GM12865 (cell line): ENCODE measurements around the gene MEIS2.
A peak's percentile ranks its signal among the peaks of the same experiment; 100 is the strongest.

ENCODE experiments used
- DNase-seq: peaks from one replicate; pipeline ENCODE4 v3.0.0; 2010; ENCODE audit warnings: low read depth
- H3K4me3 ChIP-seq: 2 replicates; pipeline ENCODE4 v1.5.1; 2011; ENCODE audit warnings: mild to moderate bottlenecking, low read depth, low read length, control low read depth
- CTCF ChIP-seq: IDR thresholded peaks from 2 replicates; pipeline ENCODE4 v1.5.1; 2011; ENCODE audit warnings: low read length, control low read depth, low read depth, inconsistent platforms; ENCODE audit not compliant: insufficient read depth; ENCODE audit errors: missing control alignments

MEIS2 gene

GRCh38 chr15:36888011-36888992 lies 212.0 kb downstream of the MEIS2 start:
- no peak for DNase-seq
- no peak overlapping the region for H3K4me3 ChIP-seq
- TF ChIP-seq CTCF: no peak

- no peak for TF ChIP-seq CTCF
- DNase-seq: peak; percentile 31
- H3K4me3 ChIP-seq: peak overlapping the region; percentile 29
Measured at GRCh38 chr15:36887214-36887961, 213.0 kb downstream of the MEIS2 start.

GRCh38 chr15:36886701-36887100 lies 213.6 kb downstream of the MEIS2 start:
- H3K4me3 ChIP-seq: no peak overlapping the region; the same call in 1 of the 2 replicates
- no peak for TF ChIP-seq CTCF
- no peak for DNase-seq

GRCh38 chr15:36886191-36886590 lies 214.2 kb downstream of the MEIS2 start:
- no peak overlapping the region for H3K4me3 ChIP-seq
- TF ChIP-seq CTCF: no peak
- no peak for DNase-seq

GRCh38 chr15:36885771-36886170 lies 214.6 kb downstream of the MEIS2 start:
- H3K4me3 ChIP-seq: no peak overlapping the region

More at GRCh38 chr15:36885771-36886170, 214.6 kb downstream of the MEIS2 start:
- no peak for DNase-seq
- no peak for TF ChIP-seq CTCF
